A549 treated with Hydrocortisone at 1 μM for 4 hours (cell line): Measurements from ENCODE around the gene CATSPER4. TPM values are rescaled to one million over a fixed set of nuclear protein-coding genes. Genes with fewer than 3 reads are reported as not detected.

ENCODE experiments used
- total RNA-seq: library from RNA; stranded (reverse); fragments of 200-300 nt; extraction: Qiagen RNA extraction; gene quantifications from 5 replicates; pipeline ENCODE4 v1.2.3, GENCODE V29; 2022

Gene CATSPER4
- not detected in 5 replicates for total RNA-seq

GRCh38 chr1:26190373-26190987, at the start of gene CATSPER4:
Gene CATSPER4 (plus strand): TSS chr1:26190602. CDS start chr1:26190628, 26 bp downstream.

GRCh38 chr1:26158908-26159742, 31.3 kb upstream of the CATSPER4 start, which contains the start of gene FAM110D:
Gene FAM110D (plus strand): TSS chr1:26159079. CDS start chr1:26161292, 2,213 bp downstream.

GRCh38 chr1:26168410-26169197, 21.8 kb upstream of the CATSPER4 start, which contains the start of gene C1orf232:
Gene C1orf232 (minus strand): TSS chr1:26168963. CDS start chr1:26168499, 464 bp downstream.

GRCh38 chr1:26169669-26170471, 20.5 kb upstream of the CATSPER4 start, which contains the start of gene ZNF593:
Gene ZNF593 (plus strand): TSS chr1:26169908. CDS start chr1:26169984, 76 bp downstream.

GRCh38 chr1:26171084-26172072, 19.0 kb upstream of the CATSPER4 start, which contains the start of gene ZNF593OS:
Gene ZNF593OS (minus strand): TSS chr1:26171832. CDS start chr1:26171661, 171 bp downstream.

GRCh38 chr1:26177182-26177684, 13.2 kb upstream of the CATSPER4 start, which contains the start of gene CNKSR1:
Gene CNKSR1 (plus strand): TSS chr1:26177491. CDS start chr1:26177548, 57 bp downstream.

GRCh38 chr1:26233903-26234643, 43.7 kb downstream of the CATSPER4 start, which contains the start of gene CEP85:
Gene CEP85 (plus strand): TSS chr1:26234200. CDS start chr1:26239784, 5,584 bp downstream.

Other genes starting within 250 kb of the CATSPER4 start
- gene PAFAH2, start 192.5 kb upstream of the CATSPER4 start, total RNA-seq: 7.0 to 10.3 TPM (median 8.2 TPM) in 5 replicates
- 0.02 TPM in 1 of 5 replicates, not detected in the others for gene EXTL1, start 168.8 kb upstream of the CATSPER4 start, total RNA-seq
- 0.24 to 0.58 TPM (median 0.42 TPM) in 5 replicates for gene SLC30A2, start 144.5 kb upstream of the CATSPER4 start, total RNA-seq
- gene TRIM63, start 123.0 kb upstream of the CATSPER4 start, total RNA-seq: 1.3 to 2.0 TPM (median 1.8 TPM) in 5 replicates
- 1.7 to 2.8 TPM (median 1.9 TPM) in 5 replicates for gene PDIK1L, start 78.8 kb upstream of the CATSPER4 start, total RNA-seq
- 0.06 TPM in 4 of 5 replicates, not detected in the other for gene FAM110D, start 31.5 kb upstream of the CATSPER4 start, total RNA-seq
- not detected in 5 replicates for gene C1orf232, start 21.6 kb upstream of the CATSPER4 start, total RNA-seq
- gene ZNF593, start 20.7 kb upstream of the CATSPER4 start, total RNA-seq: 46.2 to 70.1 TPM (median 67.4 TPM) in 5 replicates
- 0.25 to 0.49 TPM (median 0.26 TPM) in 4 of 5 replicates, not detected in the other for gene ZNF593OS, start 18.8 kb upstream of the CATSPER4 start, total RNA-seq
- 0.15 to 0.51 TPM (median 0.30 TPM) in 5 replicates for gene CNKSR1, start 13.1 kb upstream of the CATSPER4 start, total RNA-seq
- gene CEP85, start 43.6 kb downstream of the CATSPER4 start, total RNA-seq: 11.1 to 13.8 TPM (median 12.3 TPM) in 5 replicates
- 95.1 to 153 TPM (median 142 TPM) in 5 replicates for gene SH3BGRL3, start 89.5 kb downstream of the CATSPER4 start, total RNA-seq
- gene UBXN11, start 116.0 kb downstream of the CATSPER4 start, total RNA-seq: 12.9 to 15.4 TPM (median 13.7 TPM) in 5 replicates
- gene CD52, start 127.4 kb downstream of the CATSPER4 start, total RNA-seq: not detected in 5 replicates
- gene CRYBG2, start 163.5 kb downstream of the CATSPER4 start, total RNA-seq: 1.2 to 2.2 TPM (median 1.5 TPM) in 5 replicates
- not detected in 5 replicates for gene ZNF683, start 182.1 kb downstream of the CATSPER4 start, total RNA-seq
- not detected in 5 replicates for gene LIN28A, start 220.2 kb downstream of the CATSPER4 start, total RNA-seq
- gene DHDDS, start 241.7 kb downstream of the CATSPER4 start, total RNA-seq: 22.8 to 35.6 TPM (median 25.2 TPM) in 5 replicates